Upper lobe of left lung (tissue), 6 donors: ENCODE measurements around the gene CHST1. TPM values are rescaled to one million over a fixed set of nuclear protein-coding genes. Genes with fewer than 3 reads are reported as not detected.

Experiments used
- ATAC-seq, 2 donors: fragments of 200-7000 bp; cut with Tn5 transposase; one replicate each; pipeline ENCODE4 v1.9.1; 2022; ENCODE audit warnings: mild to moderate bottlenecking in 2 of 2, moderate library complexity in 2 of 2; ENCODE audit not compliant: low FRiP score in 2 of 2
- DNase-seq, 2 donors: peaks; one replicate each; pipeline ENCODE4 v3.0.0-alpha.2; 2019 to 2020
- H3K27ac ChIP-seq, 4 donors: fragments of 200-600 bp; sonication (generic); one replicate each; pipeline ENCODE4 v1.5.1; 2016 to 2019
- H3K27me3 ChIP-seq, 4 donors: fragments of 200-600 bp; sonication (generic); one replicate each; pipeline ENCODE4 v1.5.1; 2017 to 2019
- H3K36me3 ChIP-seq, 4 donors: fragments of 200-600 bp; sonication (generic); one replicate each; pipeline ENCODE4 v1.5.1; 2016 to 2019
- H3K4me1 ChIP-seq, 4 donors: fragments of 200-600 bp; sonication (generic); one replicate each; pipeline ENCODE4 v1.5.1; 2018 to 2019
- H3K4me3 ChIP-seq, 4 donors: fragments of 200-600 bp; sonication (generic); one replicate each; pipeline ENCODE4 v1.5.1; 2017 to 2019; ENCODE audit warnings: mild to moderate bottlenecking in 2 of 4, moderate library complexity in 1 of 4
- H3K9me3 ChIP-seq, 4 donors: fragments of 200-600 bp; sonication (generic); one replicate each; pipeline ENCODE4 v1.5.1; 2018 to 2019
- CTCF ChIP-seq, 6 experiments: fragments of 450-650 bp in 4 of 6; fragments of 200-600 bp in 2 of 6; sonication (generic) in 2 of 6; IDR thresholded peaks; one replicate each; pipeline ENCODE4 v1.5.1; 2016 to 2019; ENCODE audit warnings: antibody characterized with exemption in 6 of 6
- EP300 ChIP-seq, 4 donors: sonication (generic); formaldehyde crosslinking; IDR thresholded peaks; one replicate each; pipeline ENCODE4 v1.5.1; 2017; ENCODE audit warnings: antibody characterized with exemption in 4 of 4, control low read depth in 2 of 4
- POLR2A ChIP-seq, 4 donors: fragments of 450-650 bp; IDR thresholded peaks; one replicate each; pipeline ENCODE4 v1.5.1; 2016 to 2017; ENCODE audit warnings: antibody characterized with exemption in 4 of 4, mild to moderate bottlenecking in 2 of 4
- POLR2AphosphoS5 ChIP-seq, 2 donors: sonication (generic); formaldehyde crosslinking; IDR thresholded peaks; one replicate each; pipeline ENCODE4 v1.5.1; 2017; ENCODE audit warnings: antibody characterized with exemption in 2 of 2
- WGBS, 2 donors: methylation state at CpG; one replicate each; pipeline ENCODE4 v1.1.5; 2017 to 2018; 5-methylcytosine and 5-hydroxymethylcytosine counted together
- total RNA-seq, 6 donors: library from RNA; depleted of rRNA in 4 of 6; stranded (reverse); fragments of >200 nt in 4 of 6; gene quantifications; one replicate each; pipeline versions ENCODE4 v1.1.0 to v1.2.1, GENCODE V29; 2016 to 2021
- donor health status: DM: no; HTN: no; CAD: no; lungs with moderate emphysema.
- donor health status: DM: no; HTN: yes; CAD: no; lungs with severe emphysema.

CHST1 gene
- total RNA-seq, 6 donors from 2014 or later, result 1.6 to 7.4 (median 2.6) TPM

GRCh38 chr11:45665933-45666647, 668 bp upstream of the CHST1 start:
- ATAC-seq, result peak in 1 of 2 donors; percentile 38
- H3K9me3 ChIP-seq, result no peaks in the 10 kb centered on the region
- H3K27me3 ChIP-seq, result peaks cover 0 to 30% (median 19%) of the 10 kb centered on the region in 4 donors
- WGBS, 2 donors, result 34 to 40% methylated on average over 8 to 10 of the region's 10 CpGs
- DNase-seq, result no peak
- TF ChIP-seq EP300 (IDR thresholded peaks at IDR 0.05) (no peak), POLR2A (IDR thresholded peaks at IDR 0.05) (no peak), CTCF (IDR thresholded peaks at IDR 0.05) (no peak)
- peak overlapping the region in 2 of 4 donors; percentile 21 to 81 for H3K27ac ChIP-seq
- no peaks in the 10 kb centered on the region for H3K36me3 ChIP-seq
- H3K4me3 ChIP-seq, result peak overlapping the region; percentile 14 to 83 (median 63)
- peaks cover 17 to 32% (median 29%) of the 10 kb centered on the region in 4 donors for H3K4me1 ChIP-seq

- peaks cover 0 to 30% (median 19%) of the 10 kb centered on the region in 4 donors for H3K27me3 ChIP-seq
- ATAC-seq, result peak in 1 of 2 donors; percentile 19
- H3K27ac ChIP-seq, result peak overlapping the region in 3 of 4 donors; percentile 51 to 81 (median 61)
- H3K36me3 ChIP-seq, result no peaks in the 10 kb centered on the region
- H3K9me3 ChIP-seq, result no peaks in the 10 kb centered on the region
- H3K4me1 ChIP-seq, result peaks cover 17 to 33% (median 30%) of the 10 kb centered on the region in 4 donors
- DNase-seq, result peak in 1 of 2 donors; percentile 84
- TF ChIP-seq CTCF (IDR thresholded peaks at IDR 0.05) (no peak), POLR2AphosphoS5 (IDR thresholded peaks at IDR 0.05) (no peak), EP300 (IDR thresholded peaks at IDR 0.05) (no peak)
- H3K4me3 ChIP-seq, result peak overlapping the region; percentile 9 to 83 (median 63)
- 2% methylated on average over 22 of the region's 76 CpGs; no CpG with 5 or more reads in 1 of the 2 donors for WGBS, 2 donors
Measured at GRCh38 chr11:45664376-45665205, 831 bp downstream of the CHST1 start.

- Histone ChIP-seq H3K9me3 (no peaks in the 10 kb centered on the region), H3K4me1 (peaks cover 18 to 42% (median 36%) of the 10 kb centered on the region in 4 donors), H3K27me3 (peaks cover 0 to 30% (median 19%) of the 10 kb centered on the region in 4 donors), H3K4me3 (peak overlapping the region in 3 of 4 donors; percentile 60 to 83 (median 66)), H3K36me3 (no peaks in the 10 kb centered on the region), H3K27ac (peak overlapping the region in 2 of 4 donors; percentile 35 to 81)
- TF ChIP-seq EP300 (IDR thresholded peaks at IDR 0.05), result no peak
- TF ChIP-seq POLR2A (IDR thresholded peaks at IDR 0.05), result no peak
- TF ChIP-seq CTCF (IDR thresholded peaks at IDR 0.05), result no peak
- TF ChIP-seq POLR2AphosphoS5 (IDR thresholded peaks at IDR 0.05), result no peak
- ATAC-seq (no peak), DNase-seq (peak in 1 of 2 donors; percentile 52)
- 33 to 45% methylated on average over 8 to 13 of the region's 13 CpGs for WGBS, 2 donors
Measured at GRCh38 chr11:45663486-45664375, 1.7 kb downstream of the CHST1 start.

- H3K4me3 ChIP-seq, result no peak overlapping the region
- DNase-seq (no peak), ATAC-seq (no peak)
- TF ChIP-seq EP300 (IDR thresholded peaks at IDR 0.05) (no peak), POLR2A (IDR thresholded peaks at IDR 0.05) (no peak), CTCF (IDR thresholded peaks at IDR 0.05) (no peak), POLR2AphosphoS5 (IDR thresholded peaks at IDR 0.05) (no peak)
- H3K27ac ChIP-seq, result no peak overlapping the region
- H3K27me3 ChIP-seq, result peaks cover 0 to 30% (median 19%) of the 10 kb centered on the region in 4 donors
- peaks cover 26 to 48% (median 44%) of the 10 kb centered on the region in 4 donors for H3K4me1 ChIP-seq
- no peaks in the 10 kb centered on the region for H3K36me3 ChIP-seq
- H3K9me3 ChIP-seq, result no peaks in the 10 kb centered on the region
- 44 to 48% methylated on average over 11 to 14 of the region's 14 CpGs for WGBS, 2 donors
Measured at GRCh38 chr11:45662665-45663485, 2.5 kb downstream of the CHST1 start.
